GM23338 (cell line): ENCODE results near the gene CPNE1. TPM values are rescaled to one million over a fixed set of nuclear protein-coding genes. Genes with fewer than 3 reads are reported as not detected.

Source experiments
- ATAC-seq: fragments of 200-7000 bp; cut with Tn5 transposase; 3 replicates; pipeline ENCODE4 v1.9.1; 2020
- DNase-seq: peaks from one replicate; pipeline ENCODE4 v3.0.0-alpha.2; 2015; ENCODE audit warnings: low spot score
- H2AFZ ChIP-seq: fragments of 200-600 bp; sonication (generic); 2 replicates; pipeline ENCODE4 v1.8.0; 2016; ENCODE audit warnings: antibody characterized with exemption, mild to moderate bottlenecking, moderate library complexity
- H3F3A ChIP-seq: fragments of 200-600 bp; sonication (generic); replicated peaks from 2 replicates; pipeline ENCODE4 v1.8.0; 2017; ENCODE audit warnings: antibody characterized with exemption, mixed run types, low read depth
- H3K27ac ChIP-seq: fragments of 200-600 bp; sonication (generic); 2 replicates; pipeline ENCODE4 v1.6.1; 2016; ENCODE audit warnings: low read depth
- H3K27me3 ChIP-seq: fragments of 200-600 bp; sonication (generic); 2 replicates; pipeline ENCODE4 v1.8.0; 2016; ENCODE audit warnings: mild to moderate bottlenecking, mixed run types, moderate library complexity; ENCODE audit not compliant: insufficient read depth
- H3K36me3 ChIP-seq: fragments of 200-600 bp; sonication (generic); 2 replicates; pipeline ENCODE4 v1.8.0; 2016; ENCODE audit warnings: mild to moderate bottlenecking; ENCODE audit not compliant: insufficient read depth
- H3K4me1 ChIP-seq: fragments of 200-600 bp; sonication (generic); 2 replicates; pipeline ENCODE4 v1.8.0; 2016; ENCODE audit warnings: mild to moderate bottlenecking, moderate library complexity; ENCODE audit not compliant: insufficient read depth
- H3K4me2 ChIP-seq: fragments of 200-600 bp; sonication (generic); 2 replicates; pipeline ENCODE4 v1.7.1; 2017; ENCODE audit warnings: mixed run types
- H3K4me3 ChIP-seq: fragments of 200-600 bp; sonication (generic); 2 replicates; pipeline ENCODE4 v1.6.1; 2016; ENCODE audit warnings: mixed run types
- H3K79me2 ChIP-seq: fragments of 200-600 bp; sonication (generic); replicated peaks from 2 replicates; pipeline ENCODE4 v1.8.0; 2017; ENCODE audit warnings: mild to moderate bottlenecking; ENCODE audit not compliant: insufficient read depth
- H3K9me2 ChIP-seq: fragments of 200-600 bp; sonication (generic); 2 replicates; pipeline ENCODE4 v1.8.0; 2017; ENCODE audit not compliant: insufficient read depth
- H4K20me1 ChIP-seq: fragments of 200-600 bp; sonication (generic); replicated peaks from 2 replicates; pipeline ENCODE4 v1.8.0; 2017; ENCODE audit warnings: mild to moderate bottlenecking; ENCODE audit not compliant: insufficient read depth
- H3K27ac Mint-ChIP-seq: 2 replicates; pipeline ENCODE4 v1.8.0; 2020; ENCODE audit warnings: inconsistent platforms, mild to moderate bottlenecking, moderate library complexity, mixed read lengths
- H3K27me3 Mint-ChIP-seq: 3 replicates; pipeline ENCODE4 v1.8.0; 2022; ENCODE audit warnings: low read depth, mild to moderate bottlenecking, moderate library complexity, mixed read lengths, inconsistent platforms; ENCODE audit not compliant: insufficient read depth, poor library complexity
- H3K36me3 Mint-ChIP-seq: 3 replicates; pipeline ENCODE4 v1.8.0; 2021; ENCODE audit warnings: low read depth, mild to moderate bottlenecking, inconsistent platforms, moderate library complexity, mixed read lengths
- H3K4me1 Mint-ChIP-seq: 3 replicates; pipeline ENCODE4 v1.8.0; 2020; ENCODE audit warnings: mild to moderate bottlenecking, inconsistent platforms, mixed read lengths
- H3K4me3 Mint-ChIP-seq: 3 replicates; pipeline ENCODE4 v1.8.0; 2021; ENCODE audit warnings: moderate library complexity, mild to moderate bottlenecking, inconsistent platforms, mixed read lengths
- H3K9me3 Mint-ChIP-seq: 3 replicates; pipeline ENCODE4 v1.8.0; 2020; ENCODE audit warnings: moderate library complexity, mild to moderate bottlenecking, inconsistent platforms, mixed read lengths
- CREB1 ChIP-seq: fragments of 250-450 bp; sonication (Bioruptor Pico); IDR thresholded peaks from 2 replicates; pipeline ENCODE4 v1.5.0; 2020; ENCODE audit warnings: low read depth, mild to moderate bottlenecking, moderate library complexity
- CTCF ChIP-seq, 2 experiments: fragments of 200-600 bp in 1 of 2; sonication (generic) in 1 of 2; conservative IDR thresholded peaks; 2 replicates each; pipeline versions ENCODE4 v1.5.1 to v1.6.1; 2016 to 2017; ENCODE audit warnings: antibody characterized with exemption in 2 of 2, low read depth in 2 of 2, mild to moderate bottlenecking in 2 of 2, moderate library complexity in 1 of 2
- ETS1 ChIP-seq: IDR thresholded peaks from 2 replicates; pipeline ENCODE4 v1.6.1; 2016; ENCODE audit warnings: antibody characterized with exemption
- EZH2 ChIP-seq: fragments of 200-600 bp; sonication (generic); IDR thresholded peaks from one replicate; pipeline ENCODE4 v1.8.0; 2017; ENCODE audit warnings: antibody characterized with exemption, mild to moderate bottlenecking, low read depth; ENCODE audit not compliant: unreplicated experiment
- EZH2phosphoT487 ChIP-seq: fragments of 200-600 bp; sonication (generic); IDR thresholded peaks from one replicate; pipeline ENCODE4 v1.8.1; 2018; ENCODE audit warnings: antibody characterized with exemption; ENCODE audit not compliant: unreplicated experiment
- JUNB ChIP-seq: IDR thresholded peaks from one replicate; pipeline ENCODE4 v1.6.1; 2016; ENCODE audit warnings: antibody characterized with exemption; ENCODE audit not compliant: unreplicated experiment
- NANOG ChIP-seq: IDR thresholded peaks from 2 replicates; pipeline ENCODE4 v1.6.1; 2016; ENCODE audit warnings: antibody characterized with exemption, borderline replicate concordance
- POLR2AphosphoS5 ChIP-seq: IDR thresholded peaks from 2 replicates; pipeline ENCODE4 v1.6.1; 2016; ENCODE audit warnings: antibody characterized with exemption, low read depth
- REST ChIP-seq: IDR thresholded peaks from one replicate; pipeline ENCODE4 v1.6.1; 2018; ENCODE audit warnings: antibody characterized with exemption; ENCODE audit not compliant: unreplicated experiment
- STAT1 ChIP-seq: IDR thresholded peaks from one replicate; pipeline ENCODE4 v1.6.1; 2016; ENCODE audit warnings: antibody characterized with exemption; ENCODE audit not compliant: unreplicated experiment
- ZNF114 ChIP-seq: fragments of 250-450 bp; sonication (Bioruptor Pico); IDR thresholded peaks from 2 replicates; pipeline ENCODE4 v1.5.0; 2020; ENCODE audit warnings: mild to moderate bottlenecking, moderate library complexity
- ZNF331 ChIP-seq: fragments of 250-450 bp; sonication (Bioruptor Pico); IDR thresholded peaks from 2 replicates; pipeline ENCODE4 v1.5.0; 2020; ENCODE audit warnings: low read depth, mild to moderate bottlenecking, moderate library complexity
- ZNF462 ChIP-seq: fragments of 250-450 bp; sonication (Bioruptor Pico); IDR thresholded peaks from 2 replicates; pipeline ENCODE4 v1.5.0; 2020; ENCODE audit warnings: mild to moderate bottlenecking, moderate library complexity
- polyA plus RNA-seq: library from polyadenylated mRNA; unstranded; fragments of >200 nt; fragmentation: Nextera tagmentation; extraction: Ambion mirVana; gene quantifications from 2 replicates; pipeline ENCODE4 v1.2.1, GENCODE V29; 2016
- total RNA-seq: library from RNA; depleted of rRNA; stranded (reverse); fragments of >200 nt; shearing (Covaris generic); gene quantifications from 2 replicates; pipeline ENCODE4 v1.2.3, GENCODE V29; 2014

Gene CPNE1
- total and polyA plus RNA-seq, 2 experiments from 2014 or later = 189 to 196 TPM

DNA sequence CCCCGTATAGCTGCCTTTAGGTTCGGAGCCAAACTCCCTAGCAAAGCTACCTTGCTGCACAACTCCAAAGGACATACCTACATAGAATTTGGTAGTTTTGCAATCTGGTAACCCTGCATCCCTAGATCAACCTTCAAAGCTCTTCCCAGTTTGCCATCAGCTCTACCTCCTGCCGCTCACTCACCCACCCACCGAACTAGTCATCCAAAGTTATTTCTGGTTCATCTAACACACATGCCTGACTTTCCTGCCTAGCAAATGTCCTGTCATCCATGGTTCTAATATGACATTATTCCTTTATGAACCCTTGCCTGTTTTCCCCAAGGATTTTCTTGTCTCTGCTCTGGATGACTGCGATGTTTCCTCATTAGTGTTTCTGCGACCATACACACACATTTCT is 27.4 kb downstream of the CPNE1 start:
- peaks cover 4% of the 10 kb centered on the region for H3K27me3 Mint-ChIP-seq
- H3K27me3 ChIP-seq = no peaks in the 10 kb centered on the region
- no peak for TF ChIP-seq NANOG
- TF ChIP-seq CTCF (conservative IDR thresholded peaks at IDR 0.05; ENCODE audit: low read depth in 2 of 2) = no peak
- no peak for TF ChIP-seq CREB1 (CRISPR knock-in tag)
- no peak for TF ChIP-seq ZNF114 (CRISPR knock-in tag)
- TF ChIP-seq ZNF462 (CRISPR knock-in tag) = no peak
- TF ChIP-seq EZH2phosphoT487 = no peak
- no peak for TF ChIP-seq ZNF331 (CRISPR knock-in tag)
- TF ChIP-seq JUNB = no peak
- TF ChIP-seq ETS1 = no peak
- TF ChIP-seq POLR2AphosphoS5 = no peak
- no peak for TF ChIP-seq REST
- no peak for TF ChIP-seq EZH2
- TF ChIP-seq STAT1 = no peak
- H3K36me3 ChIP-seq = no peaks in the 10 kb centered on the region
- H3K4me3 Mint-ChIP-seq = no peak overlapping the region
- no peak for ATAC-seq
- H3K4me1 Mint-ChIP-seq = peaks cover 27% of the 10 kb centered on the region
- peaks cover 83% of the 10 kb centered on the region for H3K79me2 ChIP-seq
- no peaks in the 10 kb centered on the region for H3K9me2 ChIP-seq
- no peak overlapping the region for H3K27ac ChIP-seq
- no peak overlapping the region for H3K27ac Mint-ChIP-seq
- H2AFZ ChIP-seq = no peak overlapping the region
- H3K4me3 ChIP-seq = no peak overlapping the region
- no peaks in the 10 kb centered on the region for H3F3A ChIP-seq
- peaks cover 21% of the 10 kb centered on the region; the same call in 1 of the 2 replicates for H3K4me1 ChIP-seq
- peaks cover 4% of the 10 kb centered on the region; the same call in 2 of the 3 replicates for H3K36me3 Mint-ChIP-seq
- no peak for DNase-seq
- no peak overlapping the region for H3K4me2 ChIP-seq
- H3K9me3 Mint-ChIP-seq = no peaks in the 10 kb centered on the region
- peaks cover 50% of the 10 kb centered on the region for H4K20me1 ChIP-seq
